Measurements from ENCODE around the gene ADM.
A peak's percentile ranks its signal among the peaks of the same experiment; 100 is the strongest.

Gene ADM

DNA sequence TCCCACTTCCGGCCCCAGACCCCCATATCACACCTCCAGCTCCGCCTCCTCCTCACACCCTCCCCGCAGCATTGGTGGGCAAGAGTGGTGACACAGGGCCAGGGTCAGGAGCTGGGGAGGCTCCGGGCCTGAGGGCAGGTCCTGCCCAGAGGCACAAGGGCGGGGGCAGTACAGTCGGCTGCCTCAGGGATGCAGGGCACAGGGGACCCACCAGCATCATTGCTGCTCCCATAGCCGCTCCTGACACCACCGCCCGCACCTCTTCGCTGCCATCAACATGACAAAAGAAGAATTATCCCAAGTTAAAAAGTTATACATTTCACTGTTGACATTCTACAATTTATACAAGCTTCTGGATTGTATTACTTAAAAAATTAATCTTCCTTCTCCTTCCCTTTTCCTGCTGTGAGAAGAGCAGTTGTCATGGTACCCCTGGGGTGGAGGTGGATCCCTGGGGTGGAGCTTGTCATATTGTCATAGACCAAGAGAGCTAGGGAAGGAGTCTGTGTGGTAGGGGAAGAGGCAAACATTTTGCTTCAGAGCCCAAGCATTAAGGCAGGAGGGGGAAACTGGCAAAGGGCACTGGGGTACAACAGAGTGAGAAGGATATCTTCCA, 15.0 kb upstream of the ADM start:
- no peak for DNase-seq (ENCODE audit: low read depth in 2 of 2)

GRCh38 chr11:10291801-10292638, 12.9 kb upstream of the ADM start:
- DNase-seq (ENCODE audit: low read depth in 2 of 2), result no peak

GRCh38 chr11:10293423-10294289, 11.2 kb upstream of the ADM start, which contains the start of gene SBF2:
SBF2 (minus strand) TSS chr11:10294219; CDS start chr11:10294069, 150 bp downstream.
- DNase-seq (ENCODE audit: low read depth in 2 of 2), result peak; percentile 69 to 71

DNA sequence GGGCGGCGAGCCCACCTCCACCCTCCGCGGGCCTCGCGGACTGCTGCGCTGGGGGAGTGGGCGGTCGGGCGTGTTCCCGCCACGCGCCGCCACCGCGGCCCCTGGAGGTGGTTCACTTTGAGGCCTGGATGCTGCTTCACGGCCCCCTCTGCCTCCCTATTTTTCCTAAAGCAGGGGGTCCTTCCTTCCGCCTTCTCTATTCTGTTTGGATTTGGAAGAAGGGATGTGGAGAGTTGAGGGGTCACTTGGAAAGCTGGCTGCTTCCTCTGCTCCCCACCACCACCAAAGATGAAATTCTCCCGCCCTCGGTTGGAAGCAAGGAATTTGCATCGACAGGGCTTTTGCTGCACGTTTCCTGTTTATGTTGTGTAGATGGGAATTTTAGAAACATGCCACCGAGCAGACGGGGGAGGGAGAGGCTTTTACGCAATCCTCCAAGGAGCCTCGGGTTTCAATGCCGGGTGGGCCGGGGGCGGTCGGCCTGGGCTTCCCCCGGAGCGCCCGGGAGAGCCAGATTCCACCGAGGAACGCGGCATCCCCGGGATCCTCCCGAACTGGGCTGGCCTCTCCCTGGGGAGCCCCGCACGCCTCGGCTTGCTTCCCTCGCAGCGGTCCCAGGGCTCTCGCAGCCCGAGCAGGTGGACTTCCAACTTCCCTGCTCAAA, 10.5 kb upstream of the ADM start:
- no peak for DNase-seq (ENCODE audit: low read depth in 2 of 2)

DNA sequence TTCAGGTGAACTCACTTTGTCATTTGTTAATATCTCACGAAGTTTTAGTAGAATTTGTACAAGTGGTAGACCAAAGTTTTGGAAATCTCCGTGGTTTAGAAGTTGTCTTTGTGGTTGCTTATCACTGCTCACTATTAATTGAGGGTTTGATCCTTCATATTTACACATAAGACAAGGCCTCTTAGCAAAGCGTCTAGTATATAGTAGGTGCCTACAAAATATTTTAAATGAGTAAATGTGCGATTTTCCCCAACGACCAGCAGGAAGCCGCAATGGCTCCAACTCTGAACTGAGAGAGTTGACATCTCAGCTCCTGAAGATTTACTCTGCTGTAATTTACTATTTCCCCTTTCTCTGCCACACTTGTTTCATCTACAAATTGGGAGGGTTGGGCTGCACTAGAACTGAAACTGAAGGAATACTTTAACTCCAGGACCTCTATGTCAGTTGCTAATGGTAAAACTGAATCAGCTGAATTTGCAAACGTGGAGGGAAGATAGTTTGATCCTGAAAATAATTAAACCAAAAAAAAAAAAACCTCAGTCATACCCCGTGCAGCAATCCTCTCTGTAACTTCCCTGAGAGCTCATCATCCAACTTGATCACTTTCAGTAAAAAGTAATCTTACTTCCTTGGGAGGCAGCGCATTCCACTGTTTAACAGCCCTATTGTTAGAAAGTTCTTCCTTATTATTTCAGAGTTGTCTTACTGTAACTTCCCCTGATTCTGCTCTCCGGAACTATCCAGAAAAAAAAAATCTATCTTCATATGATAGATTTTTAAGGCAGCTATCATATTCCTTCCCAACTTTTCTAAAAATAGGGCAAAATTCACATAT, 9.6 kb upstream of the ADM start:
- DNase-seq (ENCODE audit: low read depth in 2 of 2), result no peak

DNA sequence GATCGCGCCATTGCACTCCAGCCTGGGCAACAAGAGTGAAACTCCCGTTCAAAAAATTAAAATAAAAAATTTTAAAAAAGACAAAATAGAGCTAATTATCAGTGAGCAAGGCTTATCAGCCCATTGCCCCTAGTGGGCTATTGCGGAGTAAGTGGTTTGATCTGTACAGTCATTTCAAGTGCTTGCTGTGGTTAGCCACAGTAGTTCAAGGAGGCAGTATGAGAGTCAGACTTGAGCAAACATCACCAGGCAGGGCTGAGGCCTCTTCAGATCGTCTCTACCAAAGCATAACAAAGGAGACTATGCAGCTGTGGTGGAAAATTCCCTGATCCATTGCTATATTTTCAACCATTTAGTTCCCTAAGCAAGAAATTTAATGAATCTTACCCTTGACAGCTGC, 6.5 kb upstream of the ADM start:
- no peak for DNase-seq (ENCODE audit: low read depth in 2 of 2)

DNA sequence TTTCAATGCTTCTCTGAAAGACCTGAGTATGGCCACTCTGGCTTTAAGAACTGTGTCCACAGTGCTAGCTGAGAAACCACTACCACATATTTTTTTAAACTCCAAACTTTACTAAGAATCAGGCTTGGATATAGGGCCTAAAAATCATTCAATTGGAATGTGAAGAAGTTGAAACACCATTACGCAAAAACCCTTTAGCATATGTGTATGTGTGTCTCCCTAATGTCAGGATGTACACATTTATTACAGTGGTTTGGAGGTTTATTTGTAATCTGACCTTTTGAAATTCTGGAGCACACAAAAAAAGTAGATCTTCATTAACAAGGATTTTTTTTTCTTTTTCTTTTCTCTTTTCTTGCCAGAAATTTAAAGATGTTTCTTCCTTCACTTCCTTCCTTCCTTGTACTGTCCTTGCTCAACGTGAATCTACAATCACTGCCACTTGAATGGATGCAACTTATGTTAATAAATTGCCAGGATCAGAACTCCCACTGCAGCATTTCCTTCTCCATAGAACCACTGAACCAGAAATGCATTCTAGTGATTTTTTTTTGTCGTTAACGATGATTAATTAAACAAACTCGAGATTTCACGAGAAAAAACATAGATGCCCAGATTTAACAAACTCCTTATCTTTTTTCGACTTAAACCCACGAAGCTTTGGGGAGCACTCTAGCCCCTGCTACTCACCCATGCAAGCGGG, 3.1 kb upstream of the ADM start:
- DNase-seq (ENCODE audit: low read depth in 2 of 2), result no peak

GRCh38 chr11:10302359-10302743, 2.5 kb upstream of the ADM start:
- no peak for DNase-seq (ENCODE audit: low read depth in 2 of 2)

DNA sequence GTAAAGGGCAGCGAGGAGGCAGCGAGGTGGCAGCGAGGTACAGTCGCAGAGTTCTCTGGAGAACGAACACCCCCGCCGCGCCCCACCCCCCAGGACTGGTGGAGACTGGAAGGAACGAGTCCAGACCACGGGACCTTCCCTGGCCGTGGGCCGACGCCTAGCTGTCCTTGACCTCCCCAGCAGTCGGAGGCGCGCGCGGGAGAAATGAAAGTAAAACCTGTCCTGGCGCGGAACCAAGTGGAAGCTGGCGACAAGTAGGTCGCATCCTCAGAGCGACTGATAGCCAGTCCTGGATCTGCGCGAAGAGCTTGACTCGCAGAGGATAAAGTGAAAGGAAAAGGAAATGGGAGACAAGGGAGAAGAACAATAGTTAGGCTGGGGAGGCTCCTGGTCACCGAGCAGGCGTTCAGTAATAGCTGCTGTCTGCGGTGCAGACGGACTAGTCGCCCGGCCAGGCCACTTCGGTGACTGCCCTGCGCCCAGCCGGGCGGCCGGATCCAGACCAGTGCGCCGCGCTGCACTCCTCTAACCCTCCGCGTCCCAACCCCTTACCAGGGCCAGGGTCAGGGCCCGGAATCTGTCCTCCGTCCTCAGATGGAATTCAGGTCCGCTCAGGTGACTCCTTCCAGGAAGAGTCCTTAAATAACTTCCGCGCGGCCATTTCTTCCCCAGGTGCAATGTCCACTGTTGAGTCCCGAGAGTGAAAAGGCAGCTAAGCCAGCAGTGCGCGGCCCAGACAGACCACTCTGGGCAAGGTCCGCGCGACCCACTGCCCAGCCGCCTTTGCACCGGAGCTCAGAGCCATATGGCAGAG, 1.9 kb upstream of the ADM start:
- DNase-seq (ENCODE audit: low read depth in 2 of 2), result no peak

GRCh38 chr11:10303558-10304363, 1.1 kb upstream of the ADM start:
- no peak for DNase-seq (ENCODE audit: low read depth in 2 of 2)

DNA sequence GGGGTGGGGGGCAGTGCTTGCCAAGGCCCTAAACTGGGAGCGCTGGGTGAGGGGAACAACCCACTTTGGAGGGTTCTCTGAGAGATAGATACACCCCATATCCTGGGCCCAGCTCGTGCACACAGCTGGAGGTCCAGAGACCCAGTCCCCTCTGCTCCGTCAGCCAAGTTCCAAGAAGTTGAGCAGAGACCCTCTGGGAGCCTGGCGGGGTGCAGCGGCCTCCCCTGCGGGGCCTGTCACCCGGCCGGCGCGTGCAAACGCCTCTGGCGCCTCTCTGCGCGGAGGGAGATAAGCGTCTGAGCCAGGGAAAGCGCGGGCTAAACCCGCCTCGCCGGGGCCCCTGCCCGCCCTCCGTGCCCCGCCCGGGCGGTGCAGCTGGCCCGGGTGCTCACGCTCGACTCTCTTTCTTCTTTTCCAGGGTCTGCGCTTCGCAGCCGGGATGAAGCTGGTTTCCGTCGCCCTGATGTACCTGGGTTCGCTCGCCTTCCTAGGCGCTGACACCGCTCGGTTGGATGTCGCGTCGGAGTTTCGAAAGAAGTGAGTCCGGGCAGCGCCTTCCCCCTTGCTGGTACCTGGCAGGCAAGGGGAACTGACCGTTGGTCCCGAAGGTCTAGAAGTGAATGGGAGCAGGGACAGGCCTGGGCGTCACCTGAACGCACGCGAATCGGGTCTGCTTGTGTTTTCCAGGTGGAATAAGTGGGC, 540 bp downstream of the ADM start:
- DNase-seq (ENCODE audit: low read depth in 2 of 2), result no peak

DNA sequence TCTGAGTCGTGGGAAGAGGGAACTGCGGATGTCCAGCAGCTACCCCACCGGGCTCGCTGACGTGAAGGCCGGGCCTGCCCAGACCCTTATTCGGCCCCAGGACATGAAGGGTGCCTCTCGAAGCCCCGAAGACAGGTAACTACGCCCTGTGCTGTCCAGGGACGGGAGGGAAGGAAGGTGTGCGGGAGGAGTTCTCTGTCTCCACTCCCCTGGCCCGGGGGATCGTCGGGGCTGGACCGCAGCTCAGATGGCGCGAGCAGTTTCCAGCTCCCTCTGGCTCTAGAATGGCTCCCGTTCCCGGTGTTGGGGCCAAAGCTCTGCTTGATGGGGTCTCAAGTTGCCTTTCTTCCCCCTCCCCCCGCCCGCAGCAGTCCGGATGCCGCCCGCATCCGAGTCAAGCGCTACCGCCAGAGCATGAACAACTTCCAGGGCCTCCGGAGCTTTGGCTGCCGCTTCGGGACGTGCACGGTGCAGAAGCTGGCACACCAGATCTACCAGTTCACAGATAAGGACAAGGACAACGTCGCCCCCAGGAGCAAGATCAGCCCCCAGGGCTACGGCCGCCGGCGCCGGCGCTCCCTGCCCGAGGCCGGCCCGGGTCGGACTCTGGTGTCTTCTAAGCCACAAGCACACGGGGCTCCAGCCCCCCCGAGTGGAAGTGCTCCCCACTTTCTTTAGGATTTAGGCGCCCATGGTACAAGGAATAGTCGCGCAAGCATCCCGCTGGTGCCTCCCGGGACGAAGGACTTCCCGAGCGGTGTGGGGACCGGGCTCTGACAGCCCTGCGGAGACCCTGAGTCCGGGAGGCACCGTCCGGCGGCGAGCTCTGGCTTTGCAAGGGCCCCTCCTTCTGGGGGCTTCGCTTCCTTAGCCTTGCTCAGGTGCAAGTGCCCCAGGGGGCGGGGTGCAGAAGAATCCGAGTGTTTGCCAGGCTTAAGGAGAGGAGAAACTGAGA, 1.4 kb downstream of the ADM start:
- DNase-seq (ENCODE audit: low read depth in 2 of 2), result no peak

DNA sequence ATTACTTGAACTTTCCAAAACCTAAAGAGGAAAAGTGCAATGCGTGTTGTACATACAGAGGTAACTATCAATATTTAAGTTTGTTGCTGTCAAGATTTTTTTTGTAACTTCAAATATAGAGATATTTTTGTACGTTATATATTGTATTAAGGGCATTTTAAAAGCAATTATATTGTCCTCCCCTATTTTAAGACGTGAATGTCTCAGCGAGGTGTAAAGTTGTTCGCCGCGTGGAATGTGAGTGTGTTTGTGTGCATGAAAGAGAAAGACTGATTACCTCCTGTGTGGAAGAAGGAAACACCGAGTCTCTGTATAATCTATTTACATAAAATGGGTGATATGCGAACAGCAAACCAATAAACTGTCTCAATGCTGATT, 2.1 kb downstream of the ADM start:
- no peak for DNase-seq (ENCODE audit: low read depth in 2 of 2)

DNA sequence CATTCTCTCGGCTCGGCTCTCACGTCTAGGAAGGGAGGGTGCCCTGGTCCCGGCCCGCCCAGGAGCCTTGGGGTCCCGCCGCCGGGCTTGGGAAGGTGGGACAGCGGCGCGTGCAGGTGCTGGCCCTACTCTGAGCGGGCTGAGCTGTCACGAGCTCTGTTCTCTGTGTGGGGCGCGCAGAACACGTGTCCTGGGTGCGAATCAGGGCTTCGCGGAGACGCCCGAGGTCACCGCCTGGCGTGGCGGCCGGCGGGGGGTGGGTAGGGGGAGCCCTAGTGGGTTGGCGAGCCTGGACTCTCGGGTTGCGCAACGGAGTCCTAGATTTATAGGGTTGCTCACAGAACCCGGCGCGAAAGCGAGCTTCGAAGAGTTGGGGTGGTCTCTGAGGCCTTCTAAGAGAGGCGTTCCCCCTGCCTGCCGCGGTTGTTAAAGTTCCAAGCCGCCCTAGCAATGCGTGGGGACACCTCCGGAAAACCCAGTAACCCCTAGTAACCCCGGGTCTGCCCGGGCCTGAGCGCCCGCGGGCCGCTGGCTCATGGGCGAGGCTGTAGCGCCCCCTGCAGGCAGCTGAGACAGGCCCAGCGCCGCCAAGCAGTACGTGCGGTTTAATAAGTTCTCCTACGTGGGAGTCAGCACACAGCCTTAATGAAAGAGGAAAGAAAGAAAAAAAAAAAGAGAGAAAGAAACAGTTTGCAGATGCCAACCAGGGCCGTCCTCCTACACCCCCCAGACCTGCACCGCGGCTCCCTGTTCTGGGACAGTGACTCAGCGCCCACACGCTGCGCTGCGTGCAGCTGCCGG, 2.7 kb downstream of the ADM start:
- DNase-seq (ENCODE audit: low read depth in 2 of 2), result peak; percentile 80 to 83

DNA sequence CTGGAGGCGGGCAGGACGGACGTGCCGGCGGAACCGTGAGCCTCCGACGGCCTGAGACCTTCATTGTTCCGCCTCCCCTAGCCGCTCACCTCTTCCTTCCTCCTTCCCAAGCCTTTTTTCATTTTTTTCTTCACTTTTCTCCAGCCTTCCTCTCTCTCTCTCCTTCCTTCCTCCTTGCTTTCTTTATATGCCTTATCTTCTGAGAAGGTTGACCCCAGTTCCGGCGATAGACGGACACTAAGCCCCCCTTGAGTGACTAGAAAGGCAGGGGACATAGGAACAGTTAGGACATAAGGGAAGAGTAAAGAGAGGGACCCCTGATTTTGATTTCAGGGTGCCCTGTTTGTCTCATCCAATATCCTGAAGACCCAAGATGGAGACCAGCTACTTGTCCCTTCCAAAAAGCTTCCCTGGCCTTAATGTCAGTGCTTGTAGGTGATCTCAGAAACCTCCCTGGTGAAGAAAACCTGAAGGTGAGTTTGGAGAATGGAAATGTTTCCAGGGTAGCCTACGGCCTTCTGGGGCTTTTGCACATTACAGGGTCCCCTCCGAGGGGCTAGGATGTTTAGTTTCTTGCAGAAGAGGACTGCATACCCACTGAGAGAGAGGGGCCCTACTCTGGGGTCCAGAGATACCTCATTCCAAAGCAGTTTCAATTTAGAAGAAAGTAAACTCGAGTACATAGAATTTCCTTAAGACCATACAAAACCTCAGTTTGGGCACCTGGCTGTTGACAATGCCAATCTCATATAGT, 3.5 kb downstream of the ADM start:
- DNase-seq (ENCODE audit: low read depth in 2 of 2), result no peak

Data from stimulated activated CD4-positive, alpha-beta T cell treated with anti-CD3 and anti-CD28 coated beads, Interleukin-4, amount 100 ng/mL, for 48 hours (primary cell).